Measurements from ENCODE around the gene ARL3. TPM values are rescaled to one million over a fixed set of nuclear protein-coding genes. Genes with fewer than 3 reads are reported as not detected.
A peak's percentile ranks its signal among the peaks of the same experiment; 100 is the strongest.

Gene ARL3
- total RNA-seq, 1 experiment from 2014 or later, result 20.7 TPM

- ChIA-PET CTCF (no interaction called here), POLR2A (interaction anchor here (0.7 kb wide), 1 partner anchor 74 kb away, joined by 16 read pairs; no protein-coding TSS in a partner anchor)
- peak; percentile 8; the same call in 1 of the 2 replicates for ATAC-seq
- in situ Hi-C loops (cut with HindIII; ENCODE audit: low pct_unique_long_range_greater_than_20kb, low sequenced_read_pairs) (no loop called here), intact Hi-C loops (cut with micrococcal nuclease; ENCODE audit: unreplicated experiment) (no loop called here)
- TF ChIP-seq TCF7L2 (IDR thresholded peaks at IDR 0.05; ENCODE audit: low read depth, low read length), result no peak
- 0 out of 2 replicates have a peak, but pooled peaks have one; percentile 33 for TF ChIP-seq POLR2AphosphoS5 (IDR thresholded peaks at IDR 0.05; ENCODE audit: low read depth, low read length)
- TF ChIP-seq REST (IDR thresholded peaks at IDR 0.05; ENCODE audit: insufficient read depth in 1 of 2, low read depth in 2 of 2, low read length in 1 of 2), result no peak
- no peak for TF ChIP-seq CTCF (IDR thresholded peaks at IDR 0.05)
- TF ChIP-seq SIN3A (IDR thresholded peaks at IDR 0.05; ENCODE audit: borderline replicate concordance, insufficient read depth, low read depth, low read length), result no peak
- H3K27ac ChIP-seq (ENCODE audit: low read length), result peak overlapping the region; percentile 88
- peaks cover 9% of the 10 kb centered on the region; the same call in 1 of the 2 replicates for H3K36me3 ChIP-seq (ENCODE audit: control insufficient read depth, insufficient read depth, low read length)
- no peaks in the 10 kb centered on the region for H3K27me3 ChIP-seq (ENCODE audit: control insufficient read depth, insufficient read depth, low read length)
- DNase-seq (ENCODE audit: low read depth, low spot score), result peak; percentile 67
- no TSS peak for BruUV-seq (replicated peaks)
- H3K4me3 ChIP-seq (ENCODE audit: low read depth in 2 of 2, low read length in 2 of 2), result peak overlapping the region; percentile 69 to 86
- H3K4me1 ChIP-seq (ENCODE audit: control insufficient read depth, insufficient read depth, low read length), result peaks cover 42% of the 10 kb centered on the region
- no peaks in the 10 kb centered on the region for H3K9me3 ChIP-seq (ENCODE audit: control insufficient read depth, insufficient read depth, low read depth, low read length)
Measured at GRCh38 chr10:102645741-102646609, 68.2 kb downstream of the ARL3 start.

GRCh38 chr10:102645388-102645740, 68.8 kb downstream of the ARL3 start:
- DNase-seq (ENCODE audit: low read depth, low spot score) (peak; percentile 43), ATAC-seq (peak; percentile 7)
- H3K27ac ChIP-seq (ENCODE audit: low read length), result peak overlapping the region; percentile 88
- TF ChIP-seq SIN3A (IDR thresholded peaks at IDR 0.05; ENCODE audit: borderline replicate concordance, insufficient read depth, low read depth, low read length), result peak; percentile 92
- TF ChIP-seq REST (IDR thresholded peaks at IDR 0.05; ENCODE audit: insufficient read depth in 1 of 2, low read depth in 2 of 2, low read length in 1 of 2), result no peak
- TF ChIP-seq CTCF (IDR thresholded peaks at IDR 0.05), result no peak
- no peak; the same call in 1 of the 2 replicates for TF ChIP-seq POLR2AphosphoS5 (IDR thresholded peaks at IDR 0.05; ENCODE audit: low read depth, low read length)
- TF ChIP-seq TCF7L2 (IDR thresholded peaks at IDR 0.05; ENCODE audit: low read depth, low read length), result no peak
- no peaks in the 10 kb centered on the region for H3K9me3 ChIP-seq (ENCODE audit: control insufficient read depth, insufficient read depth, low read depth, low read length)
- H3K4me3 ChIP-seq (ENCODE audit: low read depth in 2 of 2, low read length in 2 of 2), result peak overlapping the region; percentile 69 to 86
- no peaks in the 10 kb centered on the region for H3K27me3 ChIP-seq (ENCODE audit: control insufficient read depth, insufficient read depth, low read length)
- ChIA-PET CTCF (interaction anchor here (0.6 to 0.8 kb wide), 2 partner anchors 22 to 143 kb away, joined by 3 read pairs; partner anchors contain the start of gene ACTR1A), POLR2A (interaction anchor here (0.5 to 0.7 kb wide), 2 partner anchors 12 to 74 kb away, joined by 11 to 16 read pairs; no protein-coding TSS in a partner anchor)
- peaks cover 9% of the 10 kb centered on the region; the same call in 1 of the 2 replicates for H3K36me3 ChIP-seq (ENCODE audit: control insufficient read depth, insufficient read depth, low read length)
- intact Hi-C loops (cut with micrococcal nuclease; ENCODE audit: unreplicated experiment) (no loop called here), in situ Hi-C loops (cut with HindIII; ENCODE audit: low pct_unique_long_range_greater_than_20kb, low sequenced_read_pairs) (no loop called here)
- no TSS peak for BruUV-seq (replicated peaks)
- H3K4me1 ChIP-seq (ENCODE audit: control insufficient read depth, insufficient read depth, low read length), result peaks cover 36% of the 10 kb centered on the region
